Stimulated activated CD4-positive, alpha-beta T cell treated with anti-CD3 and anti-CD28 coated beads, Interleukin-1b, Interleukin-23, amount 100 ng/mL, for 1 hour (primary cell): ENCODE results near the gene GTF2F2.

Experiments
- DNase-seq, 2 donors: peaks; one replicate each; pipeline ENCODE4 v3.0.0-alpha.2; 2020; ENCODE audit warnings: low read depth in 2 of 2

Gene GTF2F2

GRCh38 chr13:45300190-45300985, 180.1 kb downstream of the GTF2F2 start:
- DNase-seq: no peak

- DNase-seq: no peak
Observed at GRCh38 chr13:45301263-45301662, 181.0 kb downstream of the GTF2F2 start.

- no peak for DNase-seq
Observed at GRCh38 chr13:45302507-45302906, 182.2 kb downstream of the GTF2F2 start.

DNA sequence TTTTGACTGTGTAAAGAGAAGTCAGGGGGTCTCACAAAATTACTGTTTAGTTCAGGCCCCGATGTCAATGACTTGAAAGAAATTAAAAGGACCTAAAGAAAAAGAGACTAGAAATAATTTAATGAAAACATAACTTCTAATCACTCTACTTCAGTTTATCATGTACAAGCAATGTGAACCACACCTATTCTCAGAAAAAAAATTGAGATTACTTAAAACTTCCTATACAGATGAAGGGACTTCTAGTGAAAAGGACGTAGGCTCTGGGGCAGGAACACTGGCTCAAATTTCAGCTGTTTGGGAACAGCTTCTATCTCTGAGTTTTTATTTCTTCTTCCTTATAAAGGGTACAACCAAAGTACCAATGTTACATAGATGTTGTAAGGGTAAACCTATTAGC, 182.7 kb downstream of the GTF2F2 start:
- DNase-seq: no peak

- no peak for DNase-seq
Observed at GRCh38 chr13:45303866-45304265, 183.6 kb downstream of the GTF2F2 start.

DNA sequence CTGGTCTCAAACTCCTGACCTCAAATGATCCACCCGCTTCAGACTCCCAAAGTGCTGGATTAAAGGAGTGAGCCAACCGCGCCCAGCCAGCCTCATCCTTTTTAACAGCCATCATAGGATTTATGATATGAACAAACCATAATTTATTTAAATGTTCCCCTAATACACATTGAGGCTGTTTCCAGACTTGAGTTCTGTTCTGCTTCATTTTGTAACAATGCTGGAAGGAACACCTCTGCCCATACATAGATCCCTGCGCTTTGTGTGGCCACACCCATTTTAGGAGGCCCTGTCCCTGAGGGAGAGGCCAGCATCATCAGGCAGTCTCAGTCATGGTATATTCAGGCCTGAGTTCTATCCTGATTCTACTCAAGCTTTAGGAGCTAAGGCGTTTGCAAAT, 184.8 kb downstream of the GTF2F2 start:
- no peak for DNase-seq

DNA sequence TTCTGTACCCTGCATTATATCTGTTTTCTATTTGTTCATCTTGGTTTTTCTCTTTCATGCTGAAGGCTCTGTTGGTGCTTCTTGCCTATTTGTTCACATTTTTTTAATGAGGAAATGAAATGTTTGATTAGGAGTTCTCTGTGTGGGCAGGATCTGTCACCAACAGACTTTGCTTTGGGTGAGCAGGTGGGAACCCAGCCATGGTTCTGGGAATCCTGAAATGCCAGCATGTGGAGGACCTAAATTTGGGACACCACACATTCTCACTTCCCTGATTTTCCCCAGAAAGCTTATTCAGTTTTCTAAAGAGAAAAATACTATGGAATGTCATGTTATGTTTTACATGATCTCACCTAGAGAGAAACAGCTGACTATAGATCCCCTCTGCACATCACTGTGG, 186.7 kb downstream of the GTF2F2 start:
- no peak for DNase-seq

DNA sequence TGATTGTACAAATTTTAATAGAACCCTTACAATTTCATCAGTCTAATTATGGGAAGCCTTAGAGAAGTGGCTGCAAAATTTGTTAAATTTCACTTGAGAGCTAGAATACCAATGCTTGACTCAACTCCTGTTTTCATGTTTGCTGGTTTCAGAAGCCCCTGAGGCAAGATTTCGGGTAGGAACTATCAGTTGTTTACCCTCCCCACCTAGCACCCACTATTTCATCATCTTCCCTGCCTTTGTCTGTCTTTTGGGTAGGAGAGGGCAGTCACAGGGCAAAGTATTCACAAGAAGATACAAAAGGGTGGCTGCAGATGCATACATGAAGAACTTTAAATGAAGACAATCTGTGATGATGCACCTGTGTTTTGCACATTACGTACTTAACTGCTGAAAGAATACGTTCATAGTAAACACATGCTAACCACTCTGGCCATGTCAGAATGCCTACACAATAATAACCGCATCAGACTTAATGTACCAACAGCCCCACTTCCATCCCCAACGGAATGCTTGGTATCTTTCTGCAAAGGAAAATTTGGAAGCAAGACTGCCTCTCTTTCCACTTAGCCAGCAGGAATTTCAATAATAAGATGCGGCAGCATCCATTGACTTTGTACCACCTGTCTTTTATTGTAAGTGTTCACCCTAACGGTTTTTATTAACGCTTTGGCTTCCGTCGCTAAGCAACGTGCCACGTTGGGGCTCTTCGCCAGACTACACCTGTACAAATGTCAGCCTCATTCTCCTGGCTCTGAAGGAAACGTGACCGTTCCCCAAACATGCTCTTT, 190.2 kb downstream of the GTF2F2 start:
- DNase-seq: no peak

- no peak for DNase-seq
Observed at GRCh38 chr13:45314822-45315221, 194.5 kb downstream of the GTF2F2 start.

GRCh38 chr13:45315520-45316167, 195.3 kb downstream of the GTF2F2 start:
- DNase-seq: no peak

DNA sequence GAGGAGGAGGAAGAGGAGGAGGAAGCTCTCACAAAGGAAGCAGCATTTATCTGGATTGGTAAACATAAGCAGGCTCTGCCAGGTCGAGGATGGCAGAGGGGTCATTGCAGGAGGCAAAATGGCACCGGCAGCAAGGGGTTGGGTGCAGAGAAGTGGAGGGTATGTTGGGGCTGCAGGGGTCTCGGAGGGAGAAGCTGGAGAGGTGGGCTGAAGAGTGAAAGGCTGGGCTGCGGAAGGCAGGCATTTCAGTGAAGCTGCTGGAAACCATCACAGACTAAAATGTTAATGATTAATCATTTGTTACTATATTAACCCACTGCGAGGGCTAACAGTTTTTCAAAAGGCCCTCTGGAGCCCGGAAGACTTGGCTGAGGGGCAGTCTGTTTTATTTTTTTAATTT, 196.0 kb downstream of the GTF2F2 start:
- DNase-seq: no peak

GRCh38 chr13:45316996-45317395, 196.7 kb downstream of the GTF2F2 start:
- DNase-seq: no peak

- no peak for DNase-seq
Observed at GRCh38 chr13:45320876-45321629, 200.7 kb downstream of the GTF2F2 start.

- no peak for DNase-seq
Observed at GRCh38 chr13:45325806-45326205, 205.5 kb downstream of the GTF2F2 start.

GRCh38 chr13:45327253-45327955, 207.1 kb downstream of the GTF2F2 start:
- no peak for DNase-seq

- no peak for DNase-seq
Observed at GRCh38 chr13:45328661-45329111, 208.4 kb downstream of the GTF2F2 start.

- DNase-seq: no peak
Observed at GRCh38 chr13:45331123-45331619, 210.9 kb downstream of the GTF2F2 start.

DNA sequence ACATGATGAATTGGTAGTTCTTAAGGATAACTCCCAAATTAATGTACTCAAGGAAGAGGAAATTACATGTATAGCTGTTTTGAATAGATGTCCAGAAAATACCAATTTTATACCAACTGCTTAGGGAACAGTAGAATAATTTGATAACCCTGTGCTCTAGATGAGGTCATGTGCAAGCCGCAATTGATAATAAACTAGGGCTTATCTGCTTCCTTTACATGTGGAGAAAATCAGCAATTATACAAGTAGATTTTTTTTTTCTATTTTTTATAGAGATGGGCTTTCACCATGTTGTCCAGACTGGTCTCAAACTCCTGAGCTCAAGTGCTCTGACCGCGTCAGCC, 211.4 kb downstream of the GTF2F2 start:
- DNase-seq: no peak

DNA sequence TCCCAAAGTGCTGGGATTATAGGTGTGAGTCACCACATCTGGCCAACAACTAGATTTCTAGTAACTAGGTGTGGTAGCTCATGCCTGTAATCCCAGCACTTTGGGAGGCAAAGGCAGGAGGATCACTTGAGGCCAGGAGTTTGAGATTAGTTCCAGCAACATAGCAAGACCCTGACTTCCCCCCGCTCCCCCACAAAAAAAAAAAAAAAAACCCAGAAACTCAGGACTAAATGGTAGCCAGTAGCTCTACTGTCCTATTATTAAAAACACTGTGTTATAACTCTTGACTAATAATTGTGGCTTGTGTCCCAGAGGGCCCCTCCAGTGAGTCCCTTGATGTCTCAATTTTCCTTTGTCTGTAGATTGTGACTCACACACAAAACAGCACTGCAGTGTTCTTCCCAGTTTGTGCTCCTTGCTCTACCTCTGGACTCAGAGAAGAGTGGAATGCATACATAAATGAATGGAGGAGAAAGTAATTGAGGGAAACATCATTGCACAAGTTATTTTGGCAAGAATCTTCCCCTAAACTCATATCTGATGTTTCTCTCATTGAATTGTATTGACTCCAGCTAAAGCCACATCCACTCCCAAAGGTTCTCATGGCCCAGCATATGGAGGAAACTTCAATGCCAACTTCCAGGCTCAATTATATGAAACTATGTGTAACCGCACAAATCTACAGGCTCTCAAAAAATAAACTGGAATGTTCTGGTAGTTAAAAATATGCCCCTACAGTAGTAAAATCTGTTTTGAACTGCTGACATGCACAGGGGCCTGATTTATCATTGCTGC, 211.9 kb downstream of the GTF2F2 start:
- DNase-seq: no peak

GRCh38 chr13:45332831-45333219, 212.5 kb downstream of the GTF2F2 start:
- DNase-seq: no peak
